Sigmoid colon (tissue), 7 donors: ENCODE measurements around the gene ZNF71. TPM values are rescaled to one million over a fixed set of nuclear protein-coding genes. Genes with fewer than 3 reads are reported as not detected.

Experiments
- DNase-seq: peaks from one replicate; pipeline ENCODE4 v3.0.0-alpha.2; 2019
- H3K27ac ChIP-seq, 4 donors: fragments of 200-600 bp; sonication (generic); one replicate each; pipeline ENCODE4 v1.5.1; 2016 to 2019; ENCODE audit warnings: mild to moderate bottlenecking in 1 of 4
- H3K27me3 ChIP-seq, 3 donors: fragments of 200-600 bp; sonication (generic); one replicate each; pipeline ENCODE4 v1.5.1; 2019; ENCODE audit warnings: mild to moderate bottlenecking in 1 of 3
- H3K36me3 ChIP-seq, 4 donors: fragments of 200-600 bp; sonication (generic); one replicate each; pipeline ENCODE4 v1.5.1; 2016 to 2019
- H3K4me1 ChIP-seq, 4 donors: fragments of 200-600 bp; sonication (generic); one replicate each; pipeline ENCODE4 v1.5.1; 2017 to 2019
- H3K4me3 ChIP-seq, 4 donors: fragments of 200-600 bp; sonication (generic); one replicate each; pipeline ENCODE4 v1.5.1; 2017 to 2019; ENCODE audit warnings: mild to moderate bottlenecking in 2 of 4, moderate library complexity in 1 of 4
- H3K9me3 ChIP-seq, 4 donors: fragments of 200-600 bp in 3 of 4; sonication (generic) in 3 of 4; one replicate each; pipeline versions ENCODE4 v1.5.1 to v1.6.1; 2013 to 2019
- CTCF ChIP-seq, 4 experiments: fragments of 450-650 bp in 3 of 4; fragments of 200-600 bp in 1 of 4; IDR thresholded peaks; one replicate each; pipeline ENCODE4 v1.5.1; 2016 to 2019; ENCODE audit warnings: antibody characterized with exemption in 4 of 4, mild to moderate bottlenecking in 3 of 4, moderate library complexity in 2 of 4
- EP300 ChIP-seq, 4 donors: sonication (generic); formaldehyde crosslinking; IDR thresholded peaks; one replicate each; pipeline ENCODE4 v1.6.1; 2017; ENCODE audit warnings: antibody characterized with exemption in 4 of 4
- POLR2A ChIP-seq, 2 donors: fragments of 450-650 bp; IDR thresholded peaks; one replicate each; pipeline ENCODE4 v1.6.1; 2016; ENCODE audit warnings: antibody characterized with exemption in 2 of 2, mild to moderate bottlenecking in 2 of 2, moderate library complexity in 2 of 2
- POLR2AphosphoS5 ChIP-seq, 4 donors: sonication (generic); formaldehyde crosslinking; IDR thresholded peaks; one replicate each; pipeline ENCODE4 v1.6.1; 2017; ENCODE audit warnings: antibody characterized with exemption in 4 of 4
- WGBS, 2 donors: extraction: QIAGEN DNeasy Blood & Tissue Kit; methylation state at CpG; one replicate each; pipeline ENCODE4 v1.1.7; 2013; 5-methylcytosine and 5-hydroxymethylcytosine counted together
- intact Hi-C: fragments of 100-400 bp; cut with DNase I; formaldehyde crosslinking; loops from one replicate; pipeline ENCODE4 v1.15.1; 2023
- polyA plus RNA-seq, 3 donors: library from polyadenylated mRNA; stranded (reverse); fragments of 200-250 nt; gene quantifications; one replicate each; pipeline ENCODE4 v1.2.3, GENCODE V29; 2013
- total RNA-seq, 4 donors: library from RNA; depleted of rRNA; stranded (reverse); fragments of >200 nt; gene quantifications; one replicate each; pipeline ENCODE4 v1.1.0, GENCODE V29; 2016
- donor health status: healthy with polysubstance abuse.
- donor health status: Bipolar disorder and iron deficiency.
- donor health status: healthy.

Gene ZNF71
- total and polyA plus RNA-seq, 7 donors, result 0.60 to 18.0 (median 10.4) TPM

GRCh38 chr19:56577719-56578602 is 17.1 kb upstream of the ZNF71 start:
- WGBS, 2 donors, result 96 to 98% methylated on average over 11 of the region's 11 CpGs
- no peak for DNase-seq

GRCh38 chr19:56594446-56594782 is 688 bp upstream of the ZNF71 start:
- peaks cover 0 to 5% (median 0%) of the 10 kb centered on the region in 4 donors for H3K36me3 ChIP-seq
- H3K27me3 ChIP-seq, result no peaks in the 10 kb centered on the region
- TF ChIP-seq POLR2A (IDR thresholded peaks at IDR 0.05) (no peak), CTCF (IDR thresholded peaks at IDR 0.05) (no peak), POLR2AphosphoS5 (IDR thresholded peaks at IDR 0.05) (no peak), EP300 (IDR thresholded peaks at IDR 0.05) (no peak)
- H3K27ac ChIP-seq, result peak overlapping the region in 3 of 4 donors; percentile 78 to 80 (median 80)
- WGBS, 2 donors, result 61 to 64% methylated on average over 4 of the region's 4 CpGs
- peak overlapping the region in 3 of 4 donors; percentile 80 to 100 (median 97) for H3K4me3 ChIP-seq
- DNase-seq, result no peak
- intact Hi-C loops, result loop anchor here (2.0 to 10.0 kb wide), 2 partner anchors 28 to 200 kb away; partner anchors contain the start of genes ZNF470 and ZNF582
- H3K9me3 ChIP-seq, result peaks cover 0 to 4% (median 0%) of the 10 kb centered on the region in 4 donors
- peaks cover 0 to 19% (median 8%) of the 10 kb centered on the region in 4 donors for H3K4me1 ChIP-seq

More at GRCh38 chr19:56577719-56578602, 17.1 kb upstream of the ZNF71 start:
- intact Hi-C loops, result no loop called here
- no peaks in the 10 kb centered on the region for H3K27me3 ChIP-seq
- peaks cover 11 to 87% (median 42%) of the 10 kb centered on the region in 4 donors for H3K36me3 ChIP-seq
- H3K27ac ChIP-seq, result no peak overlapping the region
- H3K4me3 ChIP-seq, result no peak overlapping the region
- no peaks in the 10 kb centered on the region for H3K4me1 ChIP-seq
- TF ChIP-seq EP300 (IDR thresholded peaks at IDR 0.05), result no peak
- no peak for TF ChIP-seq CTCF (IDR thresholded peaks at IDR 0.05)
- no peak for TF ChIP-seq POLR2AphosphoS5 (IDR thresholded peaks at IDR 0.05)
- peaks cover 37 to 93% (median 74%) of the 10 kb centered on the region in 4 donors for H3K9me3 ChIP-seq

GRCh38 chr19:56595548-56595899 is 422 bp downstream of the ZNF71 start:
- peaks cover 0 to 5% (median under 1%) of the 10 kb centered on the region in 4 donors for H3K36me3 ChIP-seq
- H3K4me1 ChIP-seq, result peaks cover 0 to 19% (median 8%) of the 10 kb centered on the region in 4 donors
- 1% methylated on average over 4 of the region's 4 CpGs for WGBS, 2 donors
- TF ChIP-seq EP300 (IDR thresholded peaks at IDR 0.05) (no peak), CTCF (IDR thresholded peaks at IDR 0.05) (no peak), POLR2A (IDR thresholded peaks at IDR 0.05) (no peak), POLR2AphosphoS5 (IDR thresholded peaks at IDR 0.05) (no peak)
- no peaks in the 10 kb centered on the region for H3K27me3 ChIP-seq
- peaks cover 0 to 4% (median 0%) of the 10 kb centered on the region in 4 donors for H3K9me3 ChIP-seq
- DNase-seq, result no peak
- intact Hi-C loops, result loop anchor here (2.0 to 10.0 kb wide), 4 partner anchors 29 to 201 kb away; partner anchors contain the start of genes ZNF470, ZNF582, ZNF667 and ZNF835
- H3K4me3 ChIP-seq, result peak overlapping the region; percentile 80 to 100 (median 90)
- H3K27ac ChIP-seq, result peak overlapping the region; percentile 71 to 80 (median 79)

- no peak overlapping the region for H3K27ac ChIP-seq
- H3K4me1 ChIP-seq, result peaks cover 0 to 19% (median 8%) of the 10 kb centered on the region in 4 donors
- peaks cover 0 to 17% (median 4%) of the 10 kb centered on the region in 4 donors for H3K36me3 ChIP-seq
- DNase-seq, result no peak
- no peaks in the 10 kb centered on the region for H3K27me3 ChIP-seq
- TF ChIP-seq POLR2AphosphoS5 (IDR thresholded peaks at IDR 0.05) (no peak), CTCF (IDR thresholded peaks at IDR 0.05) (no peak), POLR2A (IDR thresholded peaks at IDR 0.05) (no peak), EP300 (IDR thresholded peaks at IDR 0.05) (no peak)
- 81 to 84% methylated on average over 4 of the region's 4 CpGs for WGBS, 2 donors
- H3K9me3 ChIP-seq, result peaks cover 0 to 12% (median 0%) of the 10 kb centered on the region in 4 donors
- intact Hi-C loops, result loop anchor here (5.0 to 10.0 kb wide), 3 partner anchors 76 to 202 kb away; partner anchors contain the start of genes ZNF582, ZNF667 and ZNF835
- H3K4me3 ChIP-seq, result no peak overlapping the region
Measured at GRCh38 chr19:56596676-56597075, 1.6 kb downstream of the ZNF71 start.
